Fibroblast of mammary gland (primary cell): ENCODE measurements around the gene GARIN5B.
A peak's percentile ranks its signal among the peaks of the same experiment; 100 is the strongest.

Source experiments
- DNase-seq: peaks from one replicate; pipeline ENCODE4 v3.0.0-alpha.2; 2010; ENCODE audit warnings: low read depth
- H3K4me3 ChIP-seq: 2 replicates; pipeline ENCODE4 v1.5.1; 2011; ENCODE audit warnings: low read depth, mild to moderate bottlenecking, low read length, moderate library complexity; ENCODE audit not compliant: control insufficient read depth
- TF ChIP-seq, protein P1 (sequence below): conservative IDR thresholded peaks from 2 replicates; pipeline ENCODE4 v1.5.1; 2011; ENCODE audit warnings: low read depth, low read length, inconsistent platforms; ENCODE audit not compliant: control insufficient read depth, insufficient read depth

Gene GARIN5B

GRCh38 chr19:55383279-55384130 is 20.4 kb upstream of the GARIN5B start:
- H3K4me3 ChIP-seq: peak overlapping the region; percentile 22
- DNase-seq: peak; percentile 64
- TF ChIP-seq, protein P1, sequence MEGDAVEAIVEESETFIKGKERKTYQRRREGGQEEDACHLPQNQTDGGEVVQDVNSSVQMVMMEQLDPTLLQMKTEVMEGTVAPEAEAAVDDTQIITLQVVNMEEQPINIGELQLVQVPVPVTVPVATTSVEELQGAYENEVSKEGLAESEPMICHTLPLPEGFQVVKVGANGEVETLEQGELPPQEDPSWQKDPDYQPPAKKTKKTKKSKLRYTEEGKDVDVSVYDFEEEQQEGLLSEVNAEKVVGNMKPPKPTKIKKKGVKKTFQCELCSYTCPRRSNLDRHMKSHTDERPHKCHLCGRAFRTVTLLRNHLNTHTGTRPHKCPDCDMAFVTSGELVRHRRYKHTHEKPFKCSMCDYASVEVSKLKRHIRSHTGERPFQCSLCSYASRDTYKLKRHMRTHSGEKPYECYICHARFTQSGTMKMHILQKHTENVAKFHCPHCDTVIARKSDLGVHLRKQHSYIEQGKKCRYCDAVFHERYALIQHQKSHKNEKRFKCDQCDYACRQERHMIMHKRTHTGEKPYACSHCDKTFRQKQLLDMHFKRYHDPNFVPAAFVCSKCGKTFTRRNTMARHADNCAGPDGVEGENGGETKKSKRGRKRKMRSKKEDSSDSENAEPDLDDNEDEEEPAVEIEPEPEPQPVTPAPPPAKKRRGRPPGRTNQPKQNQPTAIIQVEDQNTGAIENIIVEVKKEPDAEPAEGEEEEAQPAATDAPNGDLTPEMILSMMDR: no peak

- TF ChIP-seq, protein P1: no peak
- H3K4me3 ChIP-seq: no peak overlapping the region
- DNase-seq: no peak
Observed at GRCh38 chr19:55382522-55383054, 19.5 kb upstream of the GARIN5B start.

DNA sequence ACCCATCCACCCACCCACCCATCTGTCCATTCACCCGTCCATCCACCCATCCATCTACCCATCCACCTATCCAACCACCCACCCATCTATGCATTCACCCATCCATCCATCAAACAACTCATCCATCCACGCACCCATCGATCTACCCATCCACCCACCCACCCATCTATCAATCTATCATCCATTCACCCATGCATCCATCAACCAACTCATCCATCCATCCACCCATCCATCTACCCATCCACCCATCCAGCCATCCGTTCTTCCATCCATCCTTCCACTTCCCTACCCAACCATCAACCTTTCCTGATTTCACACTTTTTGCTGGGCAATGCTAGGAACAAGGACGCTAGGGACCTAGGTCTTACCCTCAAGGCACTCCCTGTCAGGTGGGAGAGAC is 19.0 kb upstream of the GARIN5B start:
- TF ChIP-seq, protein P1: no peak
- DNase-seq: no peak
- no peak overlapping the region for H3K4me3 ChIP-seq

DNA sequence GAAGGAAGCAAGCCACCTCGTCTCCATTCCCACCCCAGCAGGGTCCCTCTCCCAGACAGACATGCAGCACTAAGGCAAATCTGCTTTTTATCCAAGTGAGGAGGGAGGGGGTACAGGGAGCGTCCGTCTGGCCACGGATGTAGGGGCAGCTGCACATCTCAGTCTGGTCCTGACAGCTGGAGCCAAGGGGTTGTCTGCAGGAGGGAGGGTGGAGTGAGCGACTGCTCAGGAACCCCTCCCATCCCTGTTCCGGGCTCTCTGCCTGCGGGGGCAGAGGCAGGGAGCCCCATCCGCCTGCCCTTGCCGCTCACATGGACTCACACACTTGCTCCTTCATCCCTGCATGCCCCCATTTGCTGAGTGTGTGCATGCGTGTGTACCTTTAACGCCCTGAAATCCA is 16.1 kb upstream of the GARIN5B start:
- TF ChIP-seq, protein P1: no peak
- no peak overlapping the region for H3K4me3 ChIP-seq
- no peak for DNase-seq

DNA sequence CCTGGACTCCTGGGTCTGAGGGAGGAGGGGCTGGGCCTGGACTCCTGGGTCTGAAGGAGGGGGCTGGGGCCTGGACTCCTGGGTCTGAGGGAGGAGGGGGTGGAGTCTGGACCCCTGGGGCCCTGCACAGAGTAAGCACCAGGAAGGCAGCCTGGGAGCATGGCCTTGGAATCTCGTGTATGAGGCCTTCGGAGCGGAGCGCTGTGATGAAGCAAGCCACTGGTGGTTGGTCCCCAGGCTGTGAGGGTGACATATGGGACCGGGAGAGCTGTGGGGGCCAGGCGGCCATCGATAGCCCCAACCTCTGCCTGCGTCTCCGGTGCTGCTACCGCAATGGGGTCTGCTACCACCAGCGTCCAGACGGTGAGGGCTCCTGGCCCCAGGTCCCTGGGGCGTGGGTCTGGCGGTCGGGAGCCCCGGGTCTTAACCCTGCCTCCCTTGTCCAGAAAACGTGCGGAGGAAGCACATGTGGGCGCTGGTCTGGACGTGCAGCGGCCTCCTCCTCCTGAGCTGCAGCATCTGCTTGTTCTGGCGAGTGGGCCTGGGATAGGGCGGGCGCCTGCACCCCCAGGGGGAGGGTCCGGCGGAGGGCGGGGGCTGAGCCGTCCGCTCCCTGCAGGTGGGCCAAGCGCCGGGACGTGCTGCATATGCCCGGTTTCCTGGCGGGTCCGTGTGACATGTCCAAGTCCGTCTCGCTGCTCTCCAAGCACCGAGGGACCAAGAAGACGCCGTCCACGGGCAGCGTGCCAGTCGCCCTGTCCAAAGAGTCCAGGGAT is 14.5 kb upstream of the GARIN5B start:
- DNase-seq: no peak
- TF ChIP-seq, protein P1: no peak

GRCh38 chr19:55376241-55376933 is 13.3 kb upstream of the GARIN5B start, which contains the start of gene TMEM190:
Gene TMEM190 (plus strand): TSS chr19:55376826. CDS start chr19:55376854, 28 bp downstream.
- DNase-seq: no peak
- TF ChIP-seq, protein P1: no peak
- no peak within 1 kb of the TSS for H3K4me3 ChIP-seq

More for the DNA sequence above, 14.5 kb upstream of the GARIN5B start:
- H3K4me3 ChIP-seq: no peak overlapping the region
